ENCODE data around the gene TBPL1.
"Not testable (repeated sequence)": the region's sequence is repeated elsewhere in the genome, so short reads cannot be mapped to it uniquely, and the experiment has no call there.

Gene TBPL1

GRCh38 chr6:133952815-133953633 is at the start of gene TBPL1:
Gene TBPL1 (plus strand): TSS chr6:133953224. CDS start chr6:133980126, 26,902 bp downstream.
- no peak for FAIRE-seq

GRCh38 chr6:133903855-133904254 is 49.2 kb upstream of the TBPL1 start:
- FAIRE-seq = peak; percentile 54

- FAIRE-seq = no peak
Observed at GRCh38 chr6:133906050-133906449, 47.0 kb upstream of the TBPL1 start.

- peak; percentile 88 for FAIRE-seq
Observed at GRCh38 chr6:133916650-133917151, 36.3 kb upstream of the TBPL1 start.

GRCh38 chr6:133917781-133918180 is 35.2 kb upstream of the TBPL1 start:
- no peak for FAIRE-seq

GRCh38 chr6:133918208-133918930 is 34.7 kb upstream of the TBPL1 start:
- no peak for FAIRE-seq

GRCh38 chr6:133919362-133919761 is 33.7 kb upstream of the TBPL1 start:
- FAIRE-seq = no peak

- peak; percentile 61 for FAIRE-seq
Observed at GRCh38 chr6:133921249-133921859, 31.7 kb upstream of the TBPL1 start.

- peak; percentile 80 for FAIRE-seq
Observed at GRCh38 chr6:133923938-133924593, 29.0 kb upstream of the TBPL1 start.

GRCh38 chr6:133931221-133931620 is 21.8 kb upstream of the TBPL1 start:
- not testable (repeated sequence) for FAIRE-seq

- FAIRE-seq = not testable (repeated sequence)
Observed at GRCh38 chr6:133936352-133936751, 16.7 kb upstream of the TBPL1 start.

- FAIRE-seq = no peak
Observed at GRCh38 chr6:133937909-133938308, 15.1 kb upstream of the TBPL1 start.

GRCh38 chr6:133938533-133938932 is 14.5 kb upstream of the TBPL1 start:
- no peak for FAIRE-seq

GRCh38 chr6:133939778-133940667 is 13.0 kb upstream of the TBPL1 start:
- FAIRE-seq = no peak

GRCh38 chr6:133945158-133945557 is 7.9 kb upstream of the TBPL1 start:
- no peak for FAIRE-seq

GRCh38 chr6:133947302-133947900 is 5.6 kb upstream of the TBPL1 start:
- FAIRE-seq = no peak

- no peak for FAIRE-seq
Observed at GRCh38 chr6:133948472-133948871, 4.6 kb upstream of the TBPL1 start.

GRCh38 chr6:133951227-133951626 is 1.8 kb upstream of the TBPL1 start:
- FAIRE-seq = no peak

- no peak for FAIRE-seq
Observed at GRCh38 chr6:133951881-133952814, 876 bp upstream of the TBPL1 start.
